ENCODE measurements around the gene VWC2. TPM values are rescaled to one million over a fixed set of nuclear protein-coding genes. Genes with fewer than 3 reads are reported as not detected.

Gene VWC2
- polyA plus RNA-seq, 1 experiment: not detected

- Histone ChIP-seq H3K27ac (ENCODE audit: low read depth, low read length) (no peak overlapping the region), H3K4me3 (ENCODE audit: low read depth, low read length) (no peak overlapping the region), H3K9me3 (ENCODE audit: control insufficient read depth, insufficient read depth, low read length) (peaks cover 32% of the 10 kb centered on the region), H3K27me3 (ENCODE audit: control insufficient read depth, insufficient read depth, low read length) (no peaks in the 10 kb centered on the region)
- POLR2A ChIA-PET: no interaction called here
- no peak for TF ChIP-seq CTCF (IDR thresholded peaks at IDR 0.05; ENCODE audit: low read depth, low read length)
- DNase-seq (ENCODE audit: low read depth, low spot score): no peak
- CTCF ChIA-PET: no interaction called here
These were observed 16.8 kb downstream of the VWC2 start for GRCh38 chr7:49790209-49790608.

- POLR2A ChIA-PET: no interaction called here
- CTCF ChIA-PET: no interaction called here
- peaks cover 32% of the 10 kb centered on the region for H3K9me3 ChIP-seq (ENCODE audit: control insufficient read depth, insufficient read depth, low read length)
- no peak overlapping the region for H3K27ac ChIP-seq (ENCODE audit: low read depth, low read length)
- no peaks in the 10 kb centered on the region for H3K27me3 ChIP-seq (ENCODE audit: control insufficient read depth, insufficient read depth, low read length)
- DNase-seq (ENCODE audit: low read depth, low spot score): no peak
- TF ChIP-seq CTCF (IDR thresholded peaks at IDR 0.05; ENCODE audit: low read depth, low read length): no peak
- H3K4me3 ChIP-seq (ENCODE audit: low read depth, low read length): no peak overlapping the region
These were observed 17.8 kb downstream of the VWC2 start for GRCh38 chr7:49791088-49791741.

- no peak for DNase-seq (ENCODE audit: low read depth, low spot score)
- ChIA-PET POLR2A (no interaction called here), CTCF (no interaction called here)
- H3K4me3 ChIP-seq (ENCODE audit: low read depth, low read length): no peak overlapping the region
- no peak for TF ChIP-seq CTCF (IDR thresholded peaks at IDR 0.05; ENCODE audit: low read depth, low read length)
- H3K9me3 ChIP-seq (ENCODE audit: control insufficient read depth, insufficient read depth, low read length): peaks cover 35% of the 10 kb centered on the region
- H3K27me3 ChIP-seq (ENCODE audit: control insufficient read depth, insufficient read depth, low read length): no peaks in the 10 kb centered on the region
- no peak overlapping the region for H3K27ac ChIP-seq (ENCODE audit: low read depth, low read length)
These were observed 24.7 kb downstream of the VWC2 start for GRCh38 chr7:49797987-49798660.

- Histone ChIP-seq H3K9me3 (ENCODE audit: control insufficient read depth, insufficient read depth, low read length) (peaks cover 43% of the 10 kb centered on the region), H3K27me3 (ENCODE audit: control insufficient read depth, insufficient read depth, low read length) (no peaks in the 10 kb centered on the region), H3K4me3 (ENCODE audit: low read depth, low read length) (no peak overlapping the region), H3K27ac (ENCODE audit: low read depth, low read length) (no peak overlapping the region)
- POLR2A ChIA-PET: no interaction called here
- no peak for DNase-seq (ENCODE audit: low read depth, low spot score)
- CTCF ChIA-PET: no interaction called here
- no peak for TF ChIP-seq CTCF (IDR thresholded peaks at IDR 0.05; ENCODE audit: low read depth, low read length)
These were observed 26.6 kb downstream of the VWC2 start for GRCh38 chr7:49800031-49800430.

GRCh38 chr7:49802600-49802999 is 29.2 kb downstream of the VWC2 start:
- ChIA-PET CTCF (no interaction called here), POLR2A (no interaction called here)
- H3K27me3 ChIP-seq (ENCODE audit: control insufficient read depth, insufficient read depth, low read length): no peaks in the 10 kb centered on the region
- no peak for DNase-seq (ENCODE audit: low read depth, low spot score)
- TF ChIP-seq CTCF (IDR thresholded peaks at IDR 0.05; ENCODE audit: low read depth, low read length): no peak
- no peak overlapping the region for H3K27ac ChIP-seq (ENCODE audit: low read depth, low read length)
- peaks cover 43% of the 10 kb centered on the region for H3K9me3 ChIP-seq (ENCODE audit: control insufficient read depth, insufficient read depth, low read length)
- no peak overlapping the region for H3K4me3 ChIP-seq (ENCODE audit: low read depth, low read length)
